ENCODE measurements around the gene LDAF1.

Gene LDAF1

DNA sequence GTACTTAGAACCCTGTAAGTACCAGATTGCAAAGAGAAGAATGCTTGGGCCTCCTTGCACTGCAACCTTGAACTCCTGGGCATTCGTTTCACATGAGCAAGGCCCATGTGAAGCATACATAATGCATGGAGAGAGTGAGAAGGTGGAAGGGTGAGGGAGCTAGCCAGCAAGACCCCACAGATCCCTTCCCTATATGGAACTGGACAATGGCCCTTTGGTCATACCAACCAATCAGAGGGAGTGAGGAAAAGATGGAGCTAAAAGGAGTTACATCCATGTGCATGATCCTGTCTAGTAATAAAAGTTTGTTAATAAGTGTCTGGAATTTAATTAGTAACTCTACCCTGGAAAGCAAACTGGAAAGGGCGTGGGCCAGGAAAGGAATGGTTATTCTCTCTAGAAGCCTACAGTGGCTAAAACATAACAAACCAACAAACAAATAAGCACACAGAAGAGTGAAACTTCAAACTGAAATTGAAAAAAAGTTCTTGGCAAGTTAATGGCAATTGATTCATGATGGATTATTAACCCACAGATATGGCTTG, 37.4 kb upstream of the LDAF1 start:
- H2BK120ac ChIP-seq (ENCODE audit: low read depth, low read length), result no peak overlapping the region
- H3K36me3 ChIP-seq (ENCODE audit: control insufficient read depth in 1 of 2, insufficient read depth in 2 of 2, low read depth in 1 of 2, low read length in 2 of 2), result no peaks in the 10 kb centered on the region
- H4K91ac ChIP-seq (ENCODE audit: low read length), result no peak overlapping the region
- H3K4me3 ChIP-seq (ENCODE audit: insufficient read depth in 1 of 2, low read depth in 1 of 2, low read length in 2 of 2), result no peak overlapping the region
- no peak overlapping the region for H2AK5ac ChIP-seq (ENCODE audit: low read length, severe bottlenecking)
- H3K9ac ChIP-seq (ENCODE audit: low read length), result no peak overlapping the region
- WGBS, result 73% methylated on average over 1 of the region's 2 CpGs
- H2BK15ac ChIP-seq (ENCODE audit: low read depth, poor library complexity, severe bottlenecking), result no peak overlapping the region
- no peak for DNase-seq
- H3K14ac ChIP-seq (ENCODE audit: low read length in 2 of 2), result no peak overlapping the region
- H3K27ac ChIP-seq (ENCODE audit: low read length, poor library complexity, severe bottlenecking), result no peak overlapping the region
- H3K9me3 ChIP-seq (ENCODE audit: control insufficient read depth, low read length), result no peaks in the 10 kb centered on the region
- H3K4me1 ChIP-seq (ENCODE audit: control insufficient read depth, insufficient read depth, low read depth, low read length), result no peaks in the 10 kb centered on the region
- no peak overlapping the region for H4K8ac ChIP-seq (ENCODE audit: low read length)
- H3K79me1 ChIP-seq (replicated peaks; ENCODE audit: low read length, poor library complexity, severe bottlenecking), result no peaks in the 10 kb centered on the region
- no peak overlapping the region for H2AFZ ChIP-seq (ENCODE audit: low read depth, low read length)
- H2BK12ac ChIP-seq (ENCODE audit: low read length in 2 of 2), result no peak overlapping the region
- no peak overlapping the region for H3K23ac ChIP-seq (ENCODE audit: low read length in 2 of 2)
- H3K18ac ChIP-seq (ENCODE audit: low read depth in 1 of 2, low read length in 2 of 2), result no peak overlapping the region
- no peak overlapping the region for H3K4me2 ChIP-seq (ENCODE audit: low read length, poor library complexity, severe bottlenecking)
- peaks cover 0 to 1% of the 10 kb centered on the region in 2 experiments for H3K27me3 ChIP-seq (ENCODE audit: control insufficient read depth in 1 of 2, insufficient read depth in 1 of 2, low read length in 2 of 2)
- H2BK5ac ChIP-seq (ENCODE audit: low read depth, low read length, poor library complexity, severe bottlenecking), result no peak overlapping the region
- no peak overlapping the region for H3K4ac ChIP-seq (ENCODE audit: low read depth in 1 of 2, low read length in 2 of 2)

DNA sequence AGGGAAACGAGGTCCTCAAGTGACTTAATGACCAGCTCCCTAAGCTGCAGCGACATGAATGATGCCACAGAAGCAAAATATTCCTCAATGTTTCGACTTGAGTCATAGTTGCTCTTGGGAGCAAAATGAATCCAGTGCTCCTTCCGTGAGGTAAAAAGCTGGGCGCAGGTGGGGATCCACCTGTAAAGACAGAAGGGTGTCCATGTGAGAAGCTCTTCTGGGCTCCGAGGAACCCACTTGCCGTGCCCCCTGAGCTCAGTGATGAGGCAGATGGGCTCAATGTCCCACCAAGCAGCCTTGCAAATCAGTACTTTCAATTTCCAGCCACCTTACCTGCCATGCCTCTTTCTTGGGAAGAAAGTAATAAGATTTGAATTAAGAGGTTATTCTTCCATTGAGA, 33.3 kb upstream of the LDAF1 start:
- 89% methylated on average over 7 of the region's 7 CpGs for WGBS
- DNase-seq, result no peak
- Histone ChIP-seq H3K9ac (ENCODE audit: low read length) (no peak overlapping the region), H3K36me3 (ENCODE audit: control insufficient read depth in 1 of 2, insufficient read depth in 2 of 2, low read depth in 1 of 2, low read length in 2 of 2) (no peaks in the 10 kb centered on the region), H3K27ac (ENCODE audit: low read length, poor library complexity, severe bottlenecking) (no peak overlapping the region), H3K4ac (ENCODE audit: low read depth in 1 of 2, low read length in 2 of 2) (no peak overlapping the region), H3K4me3 (ENCODE audit: insufficient read depth in 1 of 2, low read depth in 1 of 2, low read length in 2 of 2) (no peak overlapping the region), H2BK5ac (ENCODE audit: low read depth, low read length, poor library complexity, severe bottlenecking) (no peak overlapping the region), H2BK12ac (ENCODE audit: low read length in 2 of 2) (no peak overlapping the region), H2BK120ac (ENCODE audit: low read depth, low read length) (no peak overlapping the region), H3K79me1 (replicated peaks; ENCODE audit: low read length, poor library complexity, severe bottlenecking) (no peaks in the 10 kb centered on the region), H3K23ac (ENCODE audit: low read length in 2 of 2) (no peak overlapping the region), H2AK5ac (ENCODE audit: low read length, severe bottlenecking) (no peak overlapping the region), H4K91ac (ENCODE audit: low read length) (no peak overlapping the region), H2AFZ (ENCODE audit: low read depth, low read length) (no peak overlapping the region), H2BK15ac (ENCODE audit: low read depth, poor library complexity, severe bottlenecking) (no peak overlapping the region), H3K27me3 (ENCODE audit: control insufficient read depth in 1 of 2, insufficient read depth in 1 of 2, low read length in 2 of 2) (peaks cover 5 to 22% of the 10 kb centered on the region in 2 experiments), H3K18ac (ENCODE audit: low read depth in 1 of 2, low read length in 2 of 2) (no peak overlapping the region), H3K4me1 (ENCODE audit: control insufficient read depth, insufficient read depth, low read depth, low read length) (peaks cover 5% of the 10 kb centered on the region), H4K8ac (ENCODE audit: low read length) (no peak overlapping the region), H3K14ac (ENCODE audit: low read length in 2 of 2) (no peak overlapping the region), H3K9me3 (ENCODE audit: control insufficient read depth, low read length) (no peaks in the 10 kb centered on the region), H3K4me2 (ENCODE audit: low read length, poor library complexity, severe bottlenecking) (no peak overlapping the region)

DNA sequence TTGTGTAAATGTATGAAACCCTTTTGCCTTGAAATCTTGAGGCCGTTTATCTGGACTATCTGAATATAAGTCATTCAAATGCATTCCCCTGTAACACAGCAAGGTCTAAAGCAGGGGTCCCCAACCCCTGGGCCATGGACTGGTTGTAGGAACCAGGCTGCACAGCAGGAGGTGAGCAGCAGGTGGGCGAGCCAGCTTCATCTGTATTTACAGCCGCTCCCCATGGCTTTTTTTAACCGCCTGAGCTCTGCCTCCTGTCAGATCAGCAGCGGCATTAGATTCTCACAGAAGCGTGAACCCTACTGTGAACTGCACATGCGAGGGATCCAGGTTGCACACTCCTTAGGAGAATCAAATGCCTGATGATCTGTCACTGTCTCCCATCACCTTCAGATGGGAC, 32.0 kb upstream of the LDAF1 start:
- Histone ChIP-seq H3K79me1 (replicated peaks; ENCODE audit: low read length, poor library complexity, severe bottlenecking) (no peaks in the 10 kb centered on the region), H2BK12ac (ENCODE audit: low read length in 2 of 2) (no peak overlapping the region)
- 77% methylated on average over 7 of the region's 7 CpGs for WGBS

DNA sequence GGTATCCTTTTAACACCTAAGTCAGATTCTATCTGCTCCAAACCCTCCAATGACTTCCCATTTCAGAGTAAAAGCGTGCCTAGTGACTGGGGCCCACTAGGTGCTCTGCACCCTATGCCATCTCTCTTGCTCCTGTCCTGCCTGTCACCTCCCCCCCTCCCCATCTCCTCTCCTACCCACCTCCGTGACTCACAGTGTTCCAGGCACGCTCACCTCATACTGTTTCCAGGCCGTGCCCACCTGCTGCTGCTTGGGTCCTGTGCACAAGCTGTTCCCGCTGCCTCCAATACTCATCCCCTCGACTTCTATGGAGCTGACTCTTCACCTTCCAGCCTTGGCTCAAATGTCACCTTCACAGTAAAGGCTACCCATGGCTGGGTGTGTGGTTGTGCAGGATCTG, 29.5 kb upstream of the LDAF1 start:
- Histone ChIP-seq H2BK5ac (ENCODE audit: low read depth, low read length, poor library complexity, severe bottlenecking) (no peak overlapping the region), H3K4ac (ENCODE audit: low read depth in 1 of 2, low read length in 2 of 2) (no peak overlapping the region), H3K27ac (ENCODE audit: low read length, poor library complexity, severe bottlenecking) (no peak overlapping the region), H3K4me2 (ENCODE audit: low read length, poor library complexity, severe bottlenecking) (no peak overlapping the region), H2BK12ac (ENCODE audit: low read length in 2 of 2) (no peak overlapping the region), H4K8ac (ENCODE audit: low read length) (no peak overlapping the region), H3K27me3 (ENCODE audit: control insufficient read depth in 1 of 2, insufficient read depth in 1 of 2, low read length in 2 of 2) (peaks cover 5 to 26% of the 10 kb centered on the region in 2 experiments), H4K91ac (ENCODE audit: low read length) (no peak overlapping the region), H3K9ac (ENCODE audit: low read length) (no peak overlapping the region), H3K79me1 (replicated peaks; ENCODE audit: low read length, poor library complexity, severe bottlenecking) (no peaks in the 10 kb centered on the region), H3K4me1 (ENCODE audit: control insufficient read depth, insufficient read depth, low read depth, low read length) (peaks cover 5% of the 10 kb centered on the region), H3K14ac (ENCODE audit: low read length in 2 of 2) (peak overlapping the region in 1 of 2 experiments; percentile 14), H2AFZ (ENCODE audit: low read depth, low read length) (no peak overlapping the region), H3K4me3 (ENCODE audit: insufficient read depth in 1 of 2, low read depth in 1 of 2, low read length in 2 of 2) (no peak overlapping the region), H2AK5ac (ENCODE audit: low read length, severe bottlenecking) (no peak overlapping the region), H3K23ac (ENCODE audit: low read length in 2 of 2) (peak overlapping the region in 1 of 2 experiments; percentile 48), H2BK15ac (ENCODE audit: low read depth, poor library complexity, severe bottlenecking) (no peak overlapping the region), H3K9me3 (ENCODE audit: control insufficient read depth, low read length) (no peaks in the 10 kb centered on the region), H2BK120ac (ENCODE audit: low read depth, low read length) (no peak overlapping the region), H3K36me3 (ENCODE audit: control insufficient read depth in 1 of 2, insufficient read depth in 2 of 2, low read depth in 1 of 2, low read length in 2 of 2) (no peaks in the 10 kb centered on the region), H3K18ac (ENCODE audit: low read depth in 1 of 2, low read length in 2 of 2) (no peak overlapping the region)
- WGBS, result 90% methylated on average over 6 of the region's 6 CpGs
- DNase-seq, result no peak

More for the DNA sequence above, 32.0 kb upstream of the LDAF1 start:
- H2BK15ac ChIP-seq (ENCODE audit: low read depth, poor library complexity, severe bottlenecking), result no peak overlapping the region
- no peak overlapping the region for H4K91ac ChIP-seq (ENCODE audit: low read length)
- peaks cover 5% of the 10 kb centered on the region for H3K4me1 ChIP-seq (ENCODE audit: control insufficient read depth, insufficient read depth, low read depth, low read length)
- H2BK5ac ChIP-seq (ENCODE audit: low read depth, low read length, poor library complexity, severe bottlenecking), result no peak overlapping the region
- H2AK5ac ChIP-seq (ENCODE audit: low read length, severe bottlenecking), result no peak overlapping the region
- no peak overlapping the region for H3K27ac ChIP-seq (ENCODE audit: low read length, poor library complexity, severe bottlenecking)
- no peak overlapping the region for H4K8ac ChIP-seq (ENCODE audit: low read length)
- H2AFZ ChIP-seq (ENCODE audit: low read depth, low read length), result no peak overlapping the region
- H3K27me3 ChIP-seq (ENCODE audit: control insufficient read depth in 1 of 2, insufficient read depth in 1 of 2, low read length in 2 of 2), result peaks cover 5 to 22% of the 10 kb centered on the region in 2 experiments
- no peaks in the 10 kb centered on the region for H3K36me3 ChIP-seq (ENCODE audit: control insufficient read depth in 1 of 2, insufficient read depth in 2 of 2, low read depth in 1 of 2, low read length in 2 of 2)
- no peak overlapping the region for H3K14ac ChIP-seq (ENCODE audit: low read length in 2 of 2)
- no peak overlapping the region for H3K4me3 ChIP-seq (ENCODE audit: insufficient read depth in 1 of 2, low read depth in 1 of 2, low read length in 2 of 2)
- no peak overlapping the region for H3K18ac ChIP-seq (ENCODE audit: low read depth in 1 of 2, low read length in 2 of 2)
- no peak for DNase-seq
- H3K4ac ChIP-seq (ENCODE audit: low read depth in 1 of 2, low read length in 2 of 2), result no peak overlapping the region
- H3K23ac ChIP-seq (ENCODE audit: low read length in 2 of 2), result no peak overlapping the region
- H3K4me2 ChIP-seq (ENCODE audit: low read length, poor library complexity, severe bottlenecking), result no peak overlapping the region
- H3K9ac ChIP-seq (ENCODE audit: low read length), result no peak overlapping the region
- H2BK120ac ChIP-seq (ENCODE audit: low read depth, low read length), result no peak overlapping the region
- no peaks in the 10 kb centered on the region for H3K9me3 ChIP-seq (ENCODE audit: control insufficient read depth, low read length)
